H9 (cell line): Measurements from ENCODE around the gene WIPF1. TPM values are rescaled to one million over a fixed set of nuclear protein-coding genes. Genes with fewer than 3 reads are reported as not detected.

ENCODE experiments used
- DNase-seq: peaks from one replicate; pipeline ENCODE4 v3.0.0-alpha.2; 2017
- H2AFZ ChIP-seq: one replicate; pipeline ENCODE4 v1.6.1; 2013; ENCODE audit warnings: mild to moderate bottlenecking, low read length, control low read depth, moderate library complexity
- H2AK5ac ChIP-seq: 2 replicates; pipeline ENCODE4 v1.6.1; 2013; ENCODE audit warnings: low read length, control low read depth, mixed read lengths; ENCODE audit not compliant: insufficient read length
- H2BK120ac ChIP-seq: one replicate; pipeline ENCODE4 v1.6.1; 2013; ENCODE audit warnings: low read depth, mild to moderate bottlenecking, low read length, control low read depth, inconsistent platforms; ENCODE audit not compliant: poor library complexity, severe bottlenecking
- H2BK12ac ChIP-seq: 2 replicates; pipeline ENCODE4 v1.6.1; 2013; ENCODE audit warnings: low read length, control low read depth, mixed read lengths, low read depth; ENCODE audit not compliant: insufficient read length
- H2BK15ac ChIP-seq: 2 replicates; pipeline ENCODE4 v1.6.1; 2013; ENCODE audit warnings: low read depth, low read length, control low read depth
- H2BK20ac ChIP-seq: one replicate; pipeline ENCODE4 v1.6.1; 2013; ENCODE audit warnings: low read depth, mild to moderate bottlenecking, low read length, control low read depth, inconsistent platforms; ENCODE audit not compliant: poor library complexity, severe bottlenecking
- H2BK5ac ChIP-seq: 2 replicates; pipeline ENCODE4 v1.6.1; 2013; ENCODE audit warnings: low read length, control low read depth, mixed read lengths; ENCODE audit not compliant: insufficient read length
- H3K14ac ChIP-seq: 2 replicates; pipeline ENCODE4 v1.6.1; 2013; ENCODE audit warnings: low read length, control low read depth; ENCODE audit not compliant: insufficient read depth
- H3K18ac ChIP-seq: 2 replicates; pipeline ENCODE4 v1.6.1; 2013; ENCODE audit warnings: low read depth, mild to moderate bottlenecking, mixed read lengths, low read length, control low read depth; ENCODE audit not compliant: insufficient read length
- H3K23ac ChIP-seq: 2 replicates; pipeline ENCODE4 v1.6.1; 2013; ENCODE audit warnings: low read length, control low read depth, mixed read lengths, low read depth; ENCODE audit not compliant: insufficient read length
- H3K23me2 ChIP-seq: 2 replicates; pipeline ENCODE4 v1.6.1; 2013; ENCODE audit warnings: low read depth, mild to moderate bottlenecking, mixed read lengths, low read length, control low read depth; ENCODE audit not compliant: insufficient read length, poor library complexity, severe bottlenecking
- H3K27ac ChIP-seq: 2 replicates; pipeline ENCODE4 v1.5.1; 2013; ENCODE audit warnings: low read length, control low read depth, mixed read lengths, low read depth; ENCODE audit not compliant: insufficient read length
- H3K27me3 ChIP-seq: 2 replicates; pipeline ENCODE4 v1.6.1; 2013; ENCODE audit warnings: low read length, control low read depth, inconsistent platforms; ENCODE audit not compliant: insufficient read depth
- H3K4ac ChIP-seq: 2 replicates; pipeline ENCODE4 v1.6.1; 2013; ENCODE audit warnings: low read depth, mild to moderate bottlenecking, control low read depth, inconsistent platforms, low read length, moderate library complexity
- H3K4me1 ChIP-seq: 2 replicates; pipeline ENCODE4 v1.6.1; 2013; ENCODE audit warnings: low read length, control low read depth, inconsistent platforms; ENCODE audit not compliant: insufficient read depth
- H3K4me2 ChIP-seq: 2 replicates; pipeline ENCODE4 v1.6.1; 2013; ENCODE audit warnings: low read length, control low read depth, mixed read lengths; ENCODE audit not compliant: insufficient read length, insufficient read depth
- H3K56ac ChIP-seq: 2 replicates; pipeline ENCODE4 v1.6.1; 2013; ENCODE audit warnings: low read depth, mild to moderate bottlenecking, mixed read lengths, low read length, control low read depth; ENCODE audit not compliant: insufficient read length
- H3K79me1 ChIP-seq: 2 replicates; pipeline ENCODE4 v1.6.1; 2013; ENCODE audit warnings: low read depth, mild to moderate bottlenecking, moderate library complexity, low read length, control low read depth, inconsistent platforms; ENCODE audit not compliant: insufficient read depth, poor library complexity, severe bottlenecking
- H3K79me2 ChIP-seq: 2 replicates; pipeline ENCODE4 v1.6.1; 2013; ENCODE audit warnings: low read length, control low read depth, inconsistent platforms; ENCODE audit not compliant: insufficient read depth
- H3K9ac ChIP-seq: 2 replicates; pipeline ENCODE4 v1.6.1; 2013; ENCODE audit warnings: low read length, control low read depth, mixed read lengths; ENCODE audit not compliant: insufficient read length; ENCODE audit errors: extremely low read depth
- H3K9me3 ChIP-seq: one replicate; pipeline ENCODE4 v1.6.1; 2013; ENCODE audit warnings: low read depth, low read length, inconsistent platforms; ENCODE audit not compliant: control insufficient read depth
- H3T11ph ChIP-seq: one replicate; pipeline ENCODE4 v1.6.1; 2013; ENCODE audit warnings: mild to moderate bottlenecking, low read length, control low read depth, inconsistent platforms
- H4K20me1 ChIP-seq: one replicate; pipeline ENCODE4 v1.6.1; 2013; ENCODE audit not compliant: control insufficient read depth, insufficient read length, insufficient read depth
- H4K5ac ChIP-seq: 2 replicates; pipeline ENCODE4 v1.6.1; 2013; ENCODE audit warnings: low read depth, mild to moderate bottlenecking, mixed read lengths, low read length, control low read depth; ENCODE audit not compliant: insufficient read length
- H4K8ac ChIP-seq: replicated peaks from 2 replicates; pipeline ENCODE4 v1.6.1; 2013; ENCODE audit warnings: low read length, control low read depth, mixed read lengths, low read depth; ENCODE audit not compliant: insufficient read length
- H4K91ac ChIP-seq: 2 replicates; pipeline ENCODE4 v1.6.1; 2013; ENCODE audit warnings: low read depth, mild to moderate bottlenecking, moderate library complexity, mixed read lengths, low read length, control low read depth; ENCODE audit not compliant: insufficient read length
- H3K27ac Mint-ChIP-seq, 3 experiments: 2 replicates in 2 of 3; 3 replicates in 1 of 3; pipeline ENCODE4 v1.8.0; 2020 to 2021; ENCODE audit warnings: mixed read lengths in 3 of 3, mild to moderate bottlenecking in 1 of 3, moderate library complexity in 1 of 3
- H3K27me3 Mint-ChIP-seq: 2 replicates; pipeline ENCODE4 v1.8.0; 2021; ENCODE audit warnings: low read depth, mild to moderate bottlenecking, moderate library complexity, mixed read lengths
- H3K36me3 Mint-ChIP-seq, 3 experiments: 2 replicates in 2 of 3; 3 replicates in 1 of 3; pipeline ENCODE4 v1.8.0; 2020 to 2021; ENCODE audit warnings: low read depth in 3 of 3, mixed read lengths in 3 of 3; ENCODE audit not compliant: insufficient read depth in 1 of 3
- H3K4me1 Mint-ChIP-seq, 2 experiments: 2 replicates each; pipeline ENCODE4 v1.8.0; 2020; ENCODE audit warnings: mixed read lengths in 2 of 2
- H3K4me3 Mint-ChIP-seq, 2 experiments: 2 replicates in 1 of 2; 3 replicates in 1 of 2; pipeline ENCODE4 v1.8.0; 2020 to 2021; ENCODE audit warnings: mild to moderate bottlenecking in 2 of 2, mixed read lengths in 2 of 2, moderate library complexity in 1 of 2
- H3K9me3 Mint-ChIP-seq, 2 experiments: 2 replicates in 1 of 2; 3 replicates in 1 of 2; pipeline ENCODE4 v1.8.0; 2020; ENCODE audit warnings: mild to moderate bottlenecking in 2 of 2, mixed read lengths in 2 of 2, moderate library complexity in 1 of 2
- CTCF ChIP-seq: fragments of 200-600 bp; sonication (generic); conservative IDR thresholded peaks from 3 replicates; pipeline ENCODE4 v1.8.0; 2021; ENCODE audit warnings: antibody characterized with exemption, mild to moderate bottlenecking
- WGBS: extraction: QIAGEN DNeasy Blood & Tissue Kit; methylation state at CpG from one replicate; pipeline ENCODE4 v1.1.7; 2013; ENCODE audit warnings: missing lambda C conversion rate, low lambda C conversion rate, mixed read lengths; ENCODE audit not compliant: insufficient read length; ENCODE audit errors: extremely low coverage; 5-methylcytosine and 5-hydroxymethylcytosine counted together
- total RNA-seq: library from RNA; stranded (reverse); gene quantifications from 2 replicates; pipeline ENCODE4 v1.2.1, GENCODE V29; 2021

Gene WIPF1
- total RNA-seq, 1 experiment from 2014 or later: 5.1 TPM

GRCh38 chr2:174571669-174572323 is 25.8 kb downstream of the WIPF1 start:
- Histone ChIP-seq H2AK5ac (no peak overlapping the region), H3K79me2 (no peaks in the 10 kb centered on the region), H3K27ac (no peak overlapping the region), H3K23me2 (no peaks in the 10 kb centered on the region), H3K4me1 (no peaks in the 10 kb centered on the region), H3K79me1 (no peaks in the 10 kb centered on the region), H2AFZ (no peak overlapping the region), H3K4ac (no peak overlapping the region), H3K14ac (no peak overlapping the region; the same call in 1 of the 2 replicates), H3K27me3 (no peaks in the 10 kb centered on the region), H4K20me1 (no peaks in the 10 kb centered on the region), H3K18ac (no peak overlapping the region), H3K56ac (no peak overlapping the region), H3K9me3 (no peaks in the 10 kb centered on the region), H3K23ac (no peak overlapping the region), H4K8ac (no peak overlapping the region), H4K91ac (no peak overlapping the region), H2BK15ac (no peak overlapping the region), H2BK12ac (no peak overlapping the region), H2BK20ac (no peak overlapping the region), H3T11ph (no peak overlapping the region), H4K5ac (no peak overlapping the region), H3K4me2 (no peak overlapping the region), H2BK120ac (no peak overlapping the region), H2BK5ac (no peak overlapping the region), H3K9ac (no peak overlapping the region)
- peak overlapping the region in 2 of 3 experiments; percentile 32 to 81; a peak in 2 of 7 replicates for H3K27ac Mint-ChIP-seq
- H3K36me3 Mint-ChIP-seq: peaks cover 2 to 9% (median 6%) of the 10 kb centered on the region in 3 experiments; a peak in 6 of 7 replicates
- WGBS: no CpG with 5 or more reads among the region's 33 CpGs
- H3K4me3 Mint-ChIP-seq: no peak overlapping the region
- no peaks in the 10 kb centered on the region; a peak in 1 of 4 replicates for H3K4me1 Mint-ChIP-seq
- no peaks in the 10 kb centered on the region for H3K9me3 Mint-ChIP-seq
- H3K27me3 Mint-ChIP-seq: no peaks in the 10 kb centered on the region; the same call in 1 of the 2 replicates
- no peak for TF ChIP-seq CTCF
- no peak for DNase-seq
